ENCODE results near the gene KCNIP1. TPM values are rescaled to one million over a fixed set of nuclear protein-coding genes. Genes with fewer than 3 reads are reported as not detected.

Gene KCNIP1
- total and polyA plus RNA-seq, 2 of the 8 experiments (the other 6 are each of a cell fraction or from before 2014, with no cell fraction given), result 0.52 to 0.83 TPM

DNA sequence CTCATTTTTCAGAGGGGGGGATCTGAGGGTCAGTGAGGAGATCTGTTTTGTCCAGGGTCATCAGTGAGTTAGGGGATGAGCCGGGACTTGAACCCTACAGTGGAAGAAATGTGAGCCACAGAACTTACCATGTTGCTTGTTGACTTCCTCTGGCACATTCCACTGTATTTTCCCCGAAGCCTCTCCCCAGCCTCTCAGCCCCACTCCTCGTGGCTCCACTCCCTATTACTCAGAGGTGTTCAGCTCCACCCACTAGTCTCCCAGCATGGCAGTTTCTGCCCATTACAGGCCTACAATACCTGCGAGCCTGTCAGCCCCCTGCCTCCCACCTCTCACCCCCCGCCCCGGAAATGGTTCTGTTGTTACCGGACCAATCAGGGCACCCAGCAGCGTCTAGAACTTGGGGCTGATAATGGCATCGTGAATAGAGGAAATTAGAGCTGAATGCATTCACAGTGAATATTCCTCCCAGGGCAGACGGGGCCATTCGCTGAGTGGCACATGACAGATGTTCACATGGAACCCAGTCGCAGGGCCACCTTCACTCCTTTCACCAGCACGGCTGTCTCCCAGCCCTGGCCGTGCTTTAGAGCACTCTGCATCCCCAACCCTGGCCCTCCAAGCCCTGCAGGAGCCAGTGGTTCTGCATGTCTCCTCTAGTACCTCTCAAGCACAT lies 81.6 kb downstream of the KCNIP1 start:
- no peak for FAIRE-seq
- POLR2A ChIA-PET (ENCODE audit: partially characterized antibody), result no interaction called here
- CTCF ChIA-PET (ENCODE audit: partially characterized antibody), result interaction anchor here (0.6 to 2.0 kb wide), 6 partner anchors 13 to 134 kb away, joined by 3 to 6 read pairs (median 4); no protein-coding TSS in a partner anchor
- TF ChIP-seq EGR1 (IDR thresholded peaks at IDR 0.05; ENCODE audit: borderline replicate concordance, low read depth, low read length), result no peak
- TF ChIP-seq NANOG (IDR thresholded peaks at IDR 0.05; ENCODE audit: insufficient read depth, low read depth, low read length, poor library complexity, severe bottlenecking), result no peak
- TF ChIP-seq MAFK (IDR thresholded peaks at IDR 0.05; ENCODE audit: low read depth, low read length), result no peak
- TF ChIP-seq NRF1 (IDR thresholded peaks at IDR 0.05; ENCODE audit: low read depth, low read length), result no peak
- no peak for TF ChIP-seq KDM4A (IDR thresholded peaks at IDR 0.05; ENCODE audit: low read depth, low read length, severe bottlenecking)
- no peak for TF ChIP-seq CEBPB (IDR thresholded peaks at IDR 0.05; ENCODE audit: low read depth, low read length)
- no peak for TF ChIP-seq BRCA1 (IDR thresholded peaks at IDR 0.05; ENCODE audit: low read depth, low read length)
- TF ChIP-seq RBBP5 (IDR thresholded peaks at IDR 0.05; ENCODE audit: borderline replicate concordance, low read depth, low read length), result no peak
- no peak for TF ChIP-seq GTF2F1 (IDR thresholded peaks at IDR 0.05; ENCODE audit: borderline replicate concordance, low read depth, low read length)
- no peak for TF ChIP-seq RAD21 (IDR thresholded peaks at IDR 0.05 in 1 of 2, conservative IDR thresholded peaks at IDR 0.05 in 1 of 2; ENCODE audit: low read depth in 2 of 2, low read length in 2 of 2)
- no peak for TF ChIP-seq YY1 (IDR thresholded peaks at IDR 0.05; ENCODE audit: low read depth, low read length)
- TF ChIP-seq, protein P1, sequence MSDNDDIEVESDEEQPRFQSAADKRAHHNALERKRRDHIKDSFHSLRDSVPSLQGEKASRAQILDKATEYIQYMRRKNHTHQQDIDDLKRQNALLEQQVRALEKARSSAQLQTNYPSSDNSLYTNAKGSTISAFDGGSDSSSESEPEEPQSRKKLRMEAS (IDR thresholded peaks at IDR 0.05), result no peak
- TF ChIP-seq SP1 (IDR thresholded peaks at IDR 0.05; ENCODE audit: low read depth, low read length), result no peak
- no peak for TF ChIP-seq JUN (IDR thresholded peaks at IDR 0.05; ENCODE audit: low read depth, low read length)

More for the DNA sequence above, 81.6 kb downstream of the KCNIP1 start:
- Histone ChIP-seq H4K20me1 (replicated peaks in 1 of 2; ENCODE audit: control insufficient read depth in 1 of 2, insufficient read depth in 2 of 2, low read length in 2 of 2) (no peaks in the 10 kb centered on the region), H3K27ac (ENCODE audit: low read depth, low read length) (no peak overlapping the region), H4K91ac (replicated peaks; ENCODE audit: insufficient read length, low read length) (no peak overlapping the region), H2BK5ac (ENCODE audit: low read depth, low read length) (no peak overlapping the region), H3K23me2 (ENCODE audit: low read depth, low read length) (no peaks in the 10 kb centered on the region), H3K27me3 (replicated peaks in 1 of 4; ENCODE audit: control insufficient read depth in 3 of 4, extremely low read depth in 1 of 4, insufficient read depth in 3 of 4, low read length in 3 of 4) (no peaks in the 10 kb centered on the region), H3K18ac (ENCODE audit: extremely low read depth, low read length) (no peak overlapping the region), H3K4me2 (ENCODE audit: insufficient read depth in 1 of 2, low read depth in 2 of 2, low read length in 2 of 2) (no peak overlapping the region), H3K56ac (replicated peaks; ENCODE audit: insufficient read length, low read depth, low read length) (no peak overlapping the region), H3K36me3 (ENCODE audit: control insufficient read depth in 2 of 4, insufficient read depth in 4 of 4, low read length in 3 of 4) (no peaks in the 10 kb centered on the region), H3K14ac (ENCODE audit: insufficient read length) (no peak overlapping the region), H2BK15ac (ENCODE audit: low read length) (no peak overlapping the region), H3K9ac (replicated peaks in 1 of 4; ENCODE audit: extremely low read depth in 1 of 4, low read depth in 3 of 4, low read length in 3 of 4) (no peak overlapping the region), H3K79me1 (ENCODE audit: low read depth, low read length) (no peaks in the 10 kb centered on the region), H4K8ac (ENCODE audit: extremely low read depth, insufficient read depth, low read length) (no peak overlapping the region), H2BK12ac (ENCODE audit: low read depth, low read length) (no peak overlapping the region), H4K5ac (ENCODE audit: insufficient read length, low read depth, low read length) (no peak overlapping the region), H2AK5ac (ENCODE audit: low read depth, low read length) (no peak overlapping the region), H2BK20ac (ENCODE audit: low read length) (no peak overlapping the region), H2BK120ac (replicated peaks; ENCODE audit: low read depth, low read length) (no peak overlapping the region), H2AFZ (ENCODE audit: low read length) (no peak overlapping the region), H3K23ac (ENCODE audit: insufficient read length) (no peak overlapping the region), H3K4me3 (ENCODE audit: extremely low read depth in 1 of 4, insufficient read depth in 2 of 4, low read depth in 3 of 4, low read length in 4 of 4) (no peak overlapping the region), H3K9me3 (ENCODE audit: insufficient read depth in 2 of 2, low read depth in 1 of 2, low read length in 1 of 2) (no peaks in the 10 kb centered on the region), H3K4ac (replicated peaks; ENCODE audit: insufficient read length, low read depth, low read length) (no peak overlapping the region), H3K4me1 (replicated peaks in 1 of 4; ENCODE audit: control insufficient read depth in 3 of 4, insufficient read depth in 4 of 4, low read length in 3 of 4) (no peaks in the 10 kb centered on the region; a peak in 1 of 7 replicates), H3K79me2 (ENCODE audit: control insufficient read depth in 1 of 2, insufficient read depth in 2 of 2, low read length in 2 of 2) (no peaks in the 10 kb centered on the region)
- WGBS, 2 experiments (ENCODE audit: extremely low coverage in 1 of 2, insufficient coverage in 1 of 2, insufficient read length in 1 of 2, insufficient replicate concordance in 2 of 2, low coverage in 1 of 2, low lambda C conversion rate in 2 of 2, missing lambda C conversion rate in 1 of 2), result 92% methylated on average over 14 of the region's 14 CpGs; no CpG with 5 or more reads in 1 of the 2 experiments
- no peak for DNase-seq (ENCODE audit: low read depth in 1 of 2, low spot score in 2 of 2)

Measured in H1 (cell line).